HepG2 (cell line): ENCODE measurements around the gene ARID5B. TPM values are rescaled to one million over a fixed set of nuclear protein-coding genes. Genes with fewer than 3 reads are reported as not detected.

ENCODE experiments used
- CENPX ChIP-seq: sonication (generic); formaldehyde crosslinking; IDR thresholded peaks from 2 replicates; pipeline ENCODE4 v1.9.0; 2021; ENCODE audit warnings: mild to moderate bottlenecking, missing genetic modification reagents, moderate library complexity
- ELF3 ChIP-seq: IDR thresholded peaks from 2 replicates; pipeline ENCODE4 v1.6.1; 2016; ENCODE audit warnings: missing genetic modification reagents, missing compliant biosample characterization
- FOXK1 ChIP-seq: sonication (generic); formaldehyde crosslinking; IDR thresholded peaks from 2 replicates; pipeline ENCODE4 v1.4.0; 2020; ENCODE audit warnings: low read depth, missing genetic modification reagents, borderline replicate concordance
- HNF4G ChIP-seq, 2 experiments: sonication (generic) in 1 of 2; formaldehyde crosslinking in 1 of 2; IDR thresholded peaks; 2 replicates each; pipeline versions ENCODE4 v1.4.0 to v1.6.1; 2011 to 2020; ENCODE audit warnings: borderline replicate concordance in 2 of 2, low read depth in 2 of 2, mild to moderate bottlenecking in 2 of 2, low read length in 1 of 2, missing genetic modification reagents in 1 of 2, moderate library complexity in 1 of 2
- KDM5A ChIP-seq: fragments of 200-600 bp; sonication (generic); IDR thresholded peaks from 2 replicates; pipeline ENCODE4 v1.7.0; 2018; ENCODE audit warnings: antibody characterized with exemption, mild to moderate bottlenecking, low read length, borderline replicate concordance
- KMT2A ChIP-seq: sonication (generic); formaldehyde crosslinking; IDR thresholded peaks from 2 replicates; pipeline ENCODE4 v1.4.0; 2020; ENCODE audit warnings: missing genetic modification reagents
- MED1 ChIP-seq: sonication (generic); formaldehyde crosslinking; IDR thresholded peaks from 2 replicates; pipeline ENCODE4 v1.4.0; 2020; ENCODE audit warnings: missing genetic modification reagents
- NCOR1 ChIP-seq: fragments of 200-600 bp; sonication (generic); IDR thresholded peaks from 2 replicates; pipeline ENCODE4 v1.7.0; 2017; ENCODE audit warnings: antibody characterized with exemption, low read length, borderline replicate concordance
- NFIC ChIP-seq: IDR thresholded peaks from 2 replicates; pipeline ENCODE4 v1.6.1; 2012; ENCODE audit warnings: mild to moderate bottlenecking, low read length, inconsistent platforms
- ONECUT2 ChIP-seq: sonication (generic); formaldehyde crosslinking; IDR thresholded peaks from 2 replicates; pipeline ENCODE4 v1.4.0; 2020; ENCODE audit warnings: missing genetic modification reagents
- RXRB ChIP-seq: IDR thresholded peaks from 2 replicates; pipeline ENCODE4 v1.6.1; 2016; ENCODE audit warnings: borderline replicate concordance, missing genetic modification reagents, missing compliant biosample characterization
- SPEN ChIP-seq: sonication (generic); formaldehyde crosslinking; IDR thresholded peaks from 2 replicates; pipeline ENCODE4 v1.5.1; 2020; ENCODE audit warnings: low read depth, mild to moderate bottlenecking, missing genetic modification reagents
- TCF7 ChIP-seq: sonication (generic); IDR thresholded peaks from 2 replicates; pipeline ENCODE4 v1.6.1; 2016; ENCODE audit warnings: antibody characterized with exemption, low read depth
- ZNF264 ChIP-seq: sonication (generic); formaldehyde crosslinking; IDR thresholded peaks from 2 replicates; pipeline ENCODE4 v1.4.0; 2020; ENCODE audit warnings: missing genetic modification reagents
- polyA plus RNA-seq, 8 experiments: library from polyadenylated mRNA; depleted of rRNA in 3 of 8; stranded (reverse) in 7 of 8; unstranded in 1 of 8; fragments of >200 nt; fragmentation: Illumina TruSeq in 4 of 8; extraction: Trizol in 4 of 8; gene quantifications; 2 replicates each; pipeline versions ENCODE4 v1.2.1 to v1.2.3, GENCODE V29; 2011 to 2016; ENCODE audit warnings: low read depth in 4 of 8, missing spikeins in 1 of 8, mixed read lengths in 1 of 8; ENCODE audit not compliant: insufficient read depth in 1 of 8
- total RNA-seq, 5 experiments: library from RNA; depleted of rRNA; stranded (reverse); fragments of >200 nt; fragmentation: Illumina TruSeq; extraction: Trizol; gene quantifications; 2 replicates each; pipeline ENCODE4 v1.2.3, GENCODE V29; 2016; ENCODE audit warnings: low read depth in 1 of 5
- TF ChIP-seq, protein P1 (sequence below): IDR thresholded peaks from 2 replicates; pipeline ENCODE4 v1.6.1; 2012; ENCODE audit warnings: low read depth, low read length, improper control_type of control experiment
- TF ChIP-seq, protein P2 (sequence below): IDR thresholded peaks from 2 replicates; pipeline ENCODE4 v1.6.1; 2016; ENCODE audit warnings: low read depth
- TF ChIP-seq, protein P3 (sequence below): sonication (generic); formaldehyde crosslinking; IDR thresholded peaks from 2 replicates; pipeline ENCODE4 v1.5.1; 2020; ENCODE audit warnings: mild to moderate bottlenecking, missing genetic modification reagents, borderline replicate concordance
- TF ChIP-seq, protein P4 (sequence below): IDR thresholded peaks from 2 replicates; pipeline ENCODE4 v1.6.1; 2016; ENCODE audit warnings: control low read depth
- TF ChIP-seq, protein P5 (sequence below): IDR thresholded peaks from 2 replicates; pipeline ENCODE4 v1.6.1; 2016; ENCODE audit warnings: missing genetic modification reagents, missing compliant biosample characterization

The ARID5B gene
- total and polyA plus RNA-seq, 2 of the 13 experiments (the other 11 are each of a cell fraction or from before 2014, with no cell fraction given), result 6.2 to 21.1 TPM

DNA sequence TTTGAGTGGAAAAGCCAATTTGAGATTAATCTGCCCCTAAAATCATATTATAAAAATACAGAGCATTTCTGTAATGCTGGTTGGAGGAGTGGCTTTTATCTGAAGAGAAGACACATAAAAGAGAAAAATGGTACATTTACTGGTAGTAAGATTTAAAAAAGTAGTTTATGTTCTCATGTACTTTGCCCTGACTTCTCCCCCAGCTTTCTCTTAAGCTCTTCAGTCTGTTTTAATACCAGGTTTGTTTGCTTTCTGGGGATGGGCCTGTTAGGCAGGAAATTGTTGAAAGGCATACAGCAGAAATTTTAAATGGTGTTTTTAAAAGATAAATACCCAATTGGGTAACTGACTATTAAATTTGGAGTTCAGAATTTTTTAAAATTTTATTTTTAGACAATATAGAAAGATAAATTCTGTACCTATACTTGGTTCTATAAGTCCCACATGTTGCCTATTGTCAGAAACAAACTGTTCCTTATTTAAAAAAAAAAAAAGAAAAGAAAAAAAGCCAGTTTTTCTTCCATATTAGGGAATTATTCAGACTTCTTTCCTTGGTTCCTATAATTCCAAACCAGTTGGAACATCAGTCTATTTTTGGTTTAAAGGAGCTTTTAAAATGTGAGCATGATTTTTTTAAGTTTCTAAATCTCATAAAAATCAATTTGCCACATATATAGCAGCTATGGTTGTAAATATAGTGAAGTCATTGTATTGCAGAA, 136.6 kb downstream of the ARID5B start (continued):
- TF ChIP-seq, protein P1, sequence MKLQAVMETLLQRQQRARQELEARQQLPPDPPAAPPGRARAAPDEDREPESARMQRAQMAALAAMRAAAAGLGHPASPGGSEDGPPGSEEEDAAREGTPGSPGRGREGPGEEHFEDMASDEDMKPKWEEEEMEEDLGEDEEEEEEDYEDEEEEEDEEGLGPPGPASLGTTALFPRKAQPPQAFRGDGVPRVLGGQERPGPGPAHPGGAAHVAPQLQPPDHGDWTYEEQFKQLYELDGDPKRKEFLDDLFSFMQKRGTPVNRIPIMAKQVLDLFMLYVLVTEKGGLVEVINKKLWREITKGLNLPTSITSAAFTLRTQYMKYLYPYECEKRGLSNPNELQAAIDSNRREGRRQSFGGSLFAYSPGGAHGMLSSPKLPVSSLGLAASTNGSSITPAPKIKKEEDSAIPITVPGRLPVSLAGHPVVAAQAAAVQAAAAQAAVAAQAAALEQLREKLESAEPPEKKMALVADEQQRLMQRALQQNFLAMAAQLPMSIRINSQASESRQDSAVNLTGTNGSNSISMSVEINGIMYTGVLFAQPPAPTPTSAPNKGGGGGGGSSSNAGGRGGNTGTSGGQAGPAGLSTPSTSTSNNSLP, result peak; percentile 44; the same call in 1 of the 2 replicates
- TF ChIP-seq NCOR1, result peak; percentile 72; the same call in 1 of the 2 replicates
- no peak for TF ChIP-seq KMT2A (CRISPR knock-in tag)
- TF ChIP-seq ZNF264, result no peak
- peak; percentile 80; the same call in 1 of the 2 replicates for TF ChIP-seq NFIC
- peak; percentile 69 for TF ChIP-seq RXRB (CRISPR knock-in tag)
- TF ChIP-seq FOXK1, result peak; percentile 37; the same call in 1 of the 2 replicates
- no peak for TF ChIP-seq SPEN
- TF ChIP-seq, protein P2, sequence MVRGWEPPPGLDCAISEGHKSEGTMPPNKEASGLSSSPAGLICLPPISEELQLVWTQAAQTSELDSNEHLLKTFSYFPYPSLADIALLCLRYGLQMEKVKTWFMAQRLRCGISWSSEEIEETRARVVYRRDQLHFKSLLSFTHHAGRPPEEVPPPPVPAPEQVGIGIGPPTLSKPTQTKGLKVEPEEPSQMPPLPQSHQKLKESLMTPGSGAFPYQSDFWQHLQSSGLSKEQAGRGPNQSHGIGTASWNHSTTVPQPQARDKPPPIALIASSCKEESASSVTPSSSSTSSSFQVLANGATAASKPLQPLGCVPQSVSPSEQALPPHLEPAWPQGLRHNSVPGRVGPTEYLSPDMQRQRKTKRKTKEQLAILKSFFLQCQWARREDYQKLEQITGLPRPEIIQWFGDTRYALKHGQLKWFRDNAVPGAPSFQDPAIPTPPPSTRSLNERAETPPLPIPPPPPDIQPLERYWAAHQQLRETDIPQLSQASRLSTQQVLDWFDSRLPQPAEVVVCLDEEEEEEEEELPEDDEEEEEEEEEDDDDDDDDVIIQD (CRISPR knock-in tag), result peak; percentile 57; the same call in 1 of the 2 replicates
- TF ChIP-seq CENPX, result no peak
- 0 out of 2 replicates have a peak, but pooled peaks have one; percentile 47 for TF ChIP-seq ELF3 (CRISPR knock-in tag)
- no peak for TF ChIP-seq ONECUT2 (CRISPR knock-in tag)
- TF ChIP-seq HNF4G (IDR thresholded peaks at IDR 0.05; ENCODE audit: borderline replicate concordance, low read depth, low read length), result peak; percentile 78
- TF ChIP-seq HNF4G (CRISPR knock-in tag; IDR thresholded peaks at IDR 0.05; ENCODE audit: borderline replicate concordance, low read depth), result no peak
- TF ChIP-seq, protein P3, sequence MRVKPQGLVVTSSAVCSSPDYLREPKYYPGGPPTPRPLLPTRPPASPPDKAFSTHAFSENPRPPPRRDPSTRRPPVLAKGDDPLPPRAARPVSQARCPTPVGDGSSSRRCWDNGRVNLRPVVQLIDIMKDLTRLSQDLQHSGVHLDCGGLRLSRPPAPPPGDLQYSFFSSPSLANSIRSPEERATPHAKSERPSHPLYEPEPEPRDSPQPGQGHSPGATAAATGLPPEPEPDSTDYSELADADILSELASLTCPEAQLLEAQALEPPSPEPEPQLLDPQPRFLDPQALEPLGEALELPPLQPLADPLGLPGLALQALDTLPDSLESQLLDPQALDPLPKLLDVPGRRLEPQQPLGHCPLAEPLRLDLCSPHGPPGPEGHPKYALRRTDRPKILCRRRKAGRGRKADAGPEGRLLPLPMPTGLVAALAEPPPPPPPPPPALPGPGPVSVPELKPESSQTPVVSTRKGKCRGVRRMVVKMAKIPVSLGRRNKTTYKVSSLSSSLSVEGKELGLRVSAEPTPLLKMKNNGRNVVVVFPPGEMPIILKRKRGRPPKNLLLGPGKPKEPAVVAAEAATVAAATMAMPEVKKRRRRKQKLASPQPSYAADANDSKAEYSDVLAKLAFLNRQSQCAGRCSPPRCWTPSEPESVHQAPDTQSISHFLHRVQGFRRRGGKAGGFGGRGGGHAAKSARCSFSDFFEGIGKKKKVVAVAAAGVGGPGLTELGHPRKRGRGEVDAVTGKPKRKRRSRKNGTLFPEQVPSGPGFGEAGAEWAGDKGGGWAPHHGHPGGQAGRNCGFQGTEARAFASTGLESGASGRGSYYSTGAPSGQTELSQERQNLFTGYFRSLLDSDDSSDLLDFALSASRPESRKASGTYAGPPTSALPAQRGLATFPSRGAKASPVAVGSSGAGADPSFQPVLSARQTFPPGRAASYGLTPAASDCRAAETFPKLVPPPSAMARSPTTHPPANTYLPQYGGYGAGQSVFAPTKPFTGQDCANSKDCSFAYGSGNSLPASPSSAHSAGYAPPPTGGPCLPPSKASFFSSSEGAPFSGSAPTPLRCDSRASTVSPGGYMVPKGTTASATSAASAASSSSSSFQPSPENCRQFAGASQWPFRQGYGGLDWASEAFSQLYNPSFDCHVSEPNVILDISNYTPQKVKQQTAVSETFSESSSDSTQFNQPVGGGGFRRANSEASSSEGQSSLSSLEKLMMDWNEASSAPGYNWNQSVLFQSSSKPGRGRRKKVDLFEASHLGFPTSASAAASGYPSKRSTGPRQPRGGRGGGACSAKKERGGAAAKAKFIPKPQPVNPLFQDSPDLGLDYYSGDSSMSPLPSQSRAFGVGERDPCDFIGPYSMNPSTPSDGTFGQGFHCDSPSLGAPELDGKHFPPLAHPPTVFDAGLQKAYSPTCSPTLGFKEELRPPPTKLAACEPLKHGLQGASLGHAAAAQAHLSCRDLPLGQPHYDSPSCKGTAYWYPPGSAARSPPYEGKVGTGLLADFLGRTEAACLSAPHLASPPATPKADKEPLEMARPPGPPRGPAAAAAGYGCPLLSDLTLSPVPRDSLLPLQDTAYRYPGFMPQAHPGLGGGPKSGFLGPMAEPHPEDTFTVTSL (CRISPR knock-in tag), result peak; percentile 67; the same call in 1 of the 2 replicates
- no peak for TF ChIP-seq KDM5A
- TF ChIP-seq, protein P4, sequence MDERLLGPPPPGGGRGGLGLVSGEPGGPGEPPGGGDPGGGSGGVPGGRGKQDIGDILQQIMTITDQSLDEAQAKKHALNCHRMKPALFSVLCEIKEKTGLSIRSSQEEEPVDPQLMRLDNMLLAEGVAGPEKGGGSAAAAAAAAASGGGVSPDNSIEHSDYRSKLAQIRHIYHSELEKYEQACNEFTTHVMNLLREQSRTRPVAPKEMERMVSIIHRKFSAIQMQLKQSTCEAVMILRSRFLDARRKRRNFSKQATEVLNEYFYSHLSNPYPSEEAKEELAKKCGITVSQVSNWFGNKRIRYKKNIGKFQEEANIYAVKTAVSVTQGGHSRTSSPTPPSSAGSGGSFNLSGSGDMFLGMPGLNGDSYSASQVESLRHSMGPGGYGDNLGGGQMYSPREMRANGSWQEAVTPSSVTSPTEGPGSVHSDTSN (CRISPR knock-in tag), result no peak
- peak; percentile 60 for TF ChIP-seq TCF7
- peak; percentile 72 for TF ChIP-seq MED1 (CRISPR knock-in tag)
- TF ChIP-seq, protein P5, sequence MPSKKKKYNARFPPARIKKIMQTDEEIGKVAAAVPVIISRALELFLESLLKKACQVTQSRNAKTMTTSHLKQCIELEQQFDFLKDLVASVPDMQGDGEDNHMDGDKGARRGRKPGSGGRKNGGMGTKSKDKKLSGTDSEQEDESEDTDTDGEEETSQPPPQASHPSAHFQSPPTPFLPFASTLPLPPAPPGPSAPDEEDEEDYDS (CRISPR knock-in tag), result peak; percentile 52
